Measurements from ENCODE around the gene ALOX5.

The ALOX5 gene

DNA sequence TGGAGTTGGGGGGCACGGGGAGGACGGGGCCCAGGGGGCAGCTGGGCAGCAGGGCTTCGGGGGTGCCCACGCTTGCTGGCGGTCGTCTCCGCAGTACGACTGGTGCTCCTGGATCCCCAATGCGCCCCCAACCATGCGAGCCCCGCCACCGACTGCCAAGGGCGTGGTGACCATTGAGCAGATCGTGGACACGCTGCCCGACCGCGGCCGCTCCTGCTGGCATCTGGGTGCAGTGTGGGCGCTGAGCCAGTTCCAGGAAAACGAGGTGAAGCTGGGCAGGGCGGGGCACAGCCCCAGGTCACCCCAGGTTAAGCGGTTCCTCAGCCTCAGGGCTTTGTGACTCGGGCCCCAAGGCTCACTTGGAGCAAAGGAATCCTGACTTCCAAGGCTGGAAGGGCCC lies 70.0 kb downstream of the ALOX5 start:
- no peak for DNase-seq

DNA sequence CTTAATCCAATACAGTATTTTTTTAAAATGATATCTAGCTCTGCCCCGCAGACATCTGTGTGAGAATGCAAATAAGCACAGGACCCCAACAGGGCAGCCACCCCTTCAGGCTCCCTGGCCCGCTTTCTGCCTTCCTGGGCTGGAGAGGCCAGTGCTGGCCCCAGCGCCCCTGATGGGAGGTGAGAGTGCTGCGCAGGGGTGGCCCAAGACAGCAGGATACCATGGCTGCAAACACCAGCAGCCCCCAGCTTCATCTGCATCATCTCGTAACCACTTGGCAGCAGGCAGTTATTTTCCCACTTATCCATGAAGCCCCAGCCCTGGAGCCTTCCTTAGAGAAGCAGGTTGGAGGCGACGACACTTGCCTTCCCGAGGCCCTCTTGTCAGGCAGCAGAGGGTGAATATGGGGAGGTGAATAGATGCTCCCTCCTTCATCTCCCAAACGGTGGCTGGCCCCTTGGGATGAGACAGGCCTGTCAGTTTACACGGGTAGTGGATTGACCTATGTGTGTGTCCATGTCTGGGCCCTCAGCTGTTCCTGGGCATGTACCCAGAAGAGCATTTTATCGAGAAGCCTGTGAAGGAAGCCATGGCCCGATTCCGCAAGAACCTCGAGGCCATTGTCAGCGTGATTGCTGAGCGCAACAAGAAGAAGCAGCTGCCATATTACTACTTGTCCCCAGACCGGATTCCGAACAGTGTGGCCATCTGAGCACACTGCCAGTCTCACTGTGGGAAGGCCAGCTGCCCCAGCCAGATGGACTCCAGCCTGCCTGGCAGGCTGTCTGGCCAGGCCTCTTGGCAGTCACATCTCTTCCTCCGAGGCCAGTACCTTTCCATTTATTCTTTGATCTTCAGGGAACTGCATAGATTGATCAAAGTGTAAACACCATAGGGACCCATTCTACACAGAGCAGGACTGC lies 71.2 kb downstream of the ALOX5 start:
- no peak for DNase-seq

DNA sequence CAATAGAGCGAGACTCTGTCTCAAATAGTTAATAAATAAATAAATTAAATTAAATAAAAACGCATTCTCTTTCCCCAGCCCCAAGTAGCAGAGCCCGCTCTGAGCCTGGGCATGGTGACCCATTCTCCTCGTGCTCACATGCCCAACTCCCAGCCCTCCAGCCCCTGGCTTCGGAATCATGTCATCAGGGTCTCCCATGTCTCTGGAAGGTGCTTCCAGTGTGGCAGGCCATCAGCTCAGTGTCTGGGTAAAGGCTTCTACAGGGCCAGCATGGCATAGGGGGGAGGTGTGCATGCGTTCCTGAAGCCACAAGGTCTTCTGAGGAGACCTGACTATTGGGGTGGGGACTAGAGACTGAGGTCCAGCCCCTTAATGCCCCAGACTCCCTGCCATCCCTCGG lies 72.8 kb downstream of the ALOX5 start:
- no peak for DNase-seq

DNA sequence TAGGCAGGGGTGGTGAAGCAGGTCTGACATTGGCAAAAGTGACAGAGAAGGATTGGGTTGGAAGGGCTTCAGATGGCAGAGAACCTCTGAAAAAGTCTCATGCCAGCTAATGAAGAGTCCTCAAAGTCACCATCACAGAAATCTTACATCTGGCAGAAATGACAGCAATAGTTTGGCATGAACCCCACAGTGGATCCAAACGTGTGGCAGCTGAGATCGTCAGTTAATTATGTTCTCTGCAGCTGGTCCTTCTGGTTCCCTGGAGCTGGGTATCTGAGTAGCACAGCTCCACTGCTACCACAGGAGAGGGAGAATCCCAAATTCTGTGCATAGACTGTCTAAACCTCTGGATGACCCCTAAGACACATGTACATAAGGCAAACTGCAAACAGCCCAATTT lies 73.4 kb downstream of the ALOX5 start:
- no peak for DNase-seq

GRCh38 chr10:45450866-45451265 lies 76.8 kb downstream of the ALOX5 start:
- no peak for DNase-seq

GRCh38 chr10:45451407-45451806 lies 77.4 kb downstream of the ALOX5 start:
- DNase-seq, result no peak

- DNase-seq, result no peak
These were observed 78.3 kb downstream of the ALOX5 start for GRCh38 chr10:45452268-45452667.

GRCh38 chr10:45452743-45453452 lies 78.9 kb downstream of the ALOX5 start:
- no peak for DNase-seq

GRCh38 chr10:45453639-45454255 lies 79.7 kb downstream of the ALOX5 start:
- DNase-seq, result no peak

- no peak for DNase-seq
These were observed 80.2 kb downstream of the ALOX5 start for GRCh38 chr10:45454262-45454661.

DNA sequence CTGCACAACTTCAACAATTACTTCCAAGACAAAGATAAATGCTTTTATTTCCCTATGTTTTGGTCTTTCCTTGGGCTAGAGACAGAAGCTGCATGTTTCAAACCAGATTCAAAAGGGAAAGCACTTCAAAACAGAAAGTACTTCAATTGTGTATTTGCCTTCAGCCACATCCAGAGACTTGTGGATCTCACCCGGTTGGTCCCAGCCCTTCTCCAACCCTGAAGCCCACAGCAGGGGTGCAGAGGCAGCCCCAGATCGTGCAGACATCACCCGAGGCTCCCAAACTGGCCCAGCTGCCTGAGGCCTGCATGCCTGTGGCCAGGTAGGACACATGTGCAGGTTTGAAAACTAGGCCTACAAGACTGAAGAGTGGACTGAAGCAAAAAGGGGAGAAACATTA lies 80.8 kb downstream of the ALOX5 start:
- no peak for DNase-seq

DNA sequence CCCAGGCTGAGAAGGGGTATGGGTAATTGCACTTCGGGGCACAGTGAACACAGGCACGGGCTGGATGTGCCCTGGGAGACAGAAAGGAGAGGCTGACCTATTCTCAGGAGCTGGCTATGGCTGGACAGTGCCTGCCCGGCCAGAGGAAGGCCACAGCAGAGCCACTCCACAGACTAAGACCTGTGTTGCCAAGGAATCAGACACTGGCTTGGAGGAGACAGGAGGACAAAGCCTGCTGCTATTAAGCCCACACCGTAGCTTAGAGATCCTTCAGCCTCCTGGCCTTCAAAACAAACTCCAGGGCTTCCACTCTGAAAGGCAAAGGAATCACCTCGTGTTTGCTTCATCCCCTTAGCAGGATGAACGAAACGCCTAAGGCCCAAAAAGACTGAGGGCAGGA lies 82.2 kb downstream of the ALOX5 start:
- no peak for DNase-seq

DNA sequence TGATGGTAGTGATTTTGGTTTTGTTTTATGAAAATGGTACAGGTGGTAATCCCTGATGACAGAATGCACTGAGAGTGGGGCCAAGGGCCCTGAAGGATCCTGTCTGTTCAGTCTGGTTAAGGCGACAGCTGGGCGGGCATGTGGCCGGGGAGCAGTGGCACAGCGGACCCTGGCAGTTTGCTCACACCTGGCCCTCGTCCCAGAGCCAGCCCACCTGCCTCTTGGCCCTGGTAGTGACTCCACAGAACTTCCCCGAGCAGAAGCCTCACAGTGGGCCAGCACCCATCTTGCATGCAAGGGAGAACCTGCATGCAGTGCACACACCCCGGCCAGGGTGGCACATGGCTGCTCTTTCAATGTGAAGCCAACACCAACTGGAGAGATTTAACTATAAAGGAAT lies 82.8 kb downstream of the ALOX5 start:
- DNase-seq, result no peak

DNA sequence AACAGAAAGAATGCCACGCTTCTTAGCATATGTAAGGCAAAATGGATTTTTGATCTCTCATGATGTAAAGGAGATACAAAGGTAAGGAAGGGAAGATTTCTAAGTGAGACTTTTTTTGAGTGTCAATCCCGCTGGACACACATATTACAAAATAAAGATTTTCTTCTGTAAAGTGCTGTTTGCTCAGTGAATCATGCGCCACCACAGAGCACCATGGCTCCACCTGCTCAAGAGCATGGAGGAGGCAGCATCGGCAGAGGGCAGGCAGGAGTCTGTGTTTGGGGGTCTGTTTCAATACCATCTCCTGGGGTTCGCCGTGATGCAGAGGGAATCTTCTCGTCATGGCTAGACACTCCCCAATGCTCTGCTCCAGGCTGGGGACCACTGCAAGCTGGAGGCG lies 83.5 kb downstream of the ALOX5 start:
- DNase-seq, result no peak

DNA sequence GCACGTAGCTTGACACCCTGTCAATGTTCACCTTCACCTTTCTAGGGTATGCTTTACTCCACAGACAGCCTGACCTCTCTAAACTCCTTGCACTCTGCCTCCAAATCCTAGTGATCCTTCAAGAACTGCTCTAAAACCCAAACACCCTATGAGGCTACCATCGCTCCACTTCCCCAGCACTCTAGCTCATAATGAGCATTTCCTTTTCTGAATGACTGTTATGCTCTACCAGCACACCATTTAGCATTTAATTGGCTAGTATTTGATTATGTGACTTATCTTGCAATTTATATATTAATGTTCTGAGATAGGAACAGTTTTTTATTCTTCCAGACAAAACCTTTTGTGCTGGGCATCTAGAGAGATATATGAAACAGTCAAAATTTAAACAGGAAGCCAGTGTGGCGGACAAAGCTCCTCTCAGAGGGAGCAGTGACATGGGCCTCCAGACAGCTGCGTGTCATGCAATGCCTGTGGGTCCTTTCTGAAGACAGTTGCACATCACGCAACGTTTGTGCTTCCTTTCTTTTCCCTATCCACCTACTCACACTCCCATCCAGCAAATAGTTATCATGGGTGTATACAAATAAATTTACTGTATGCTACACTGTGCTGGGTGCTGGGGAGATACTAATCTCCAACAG lies 86.3 kb downstream of the ALOX5 start:
- no peak for DNase-seq

- no peak for DNase-seq
These were observed 87.0 kb downstream of the ALOX5 start for GRCh38 chr10:45461034-45461433.

DNA sequence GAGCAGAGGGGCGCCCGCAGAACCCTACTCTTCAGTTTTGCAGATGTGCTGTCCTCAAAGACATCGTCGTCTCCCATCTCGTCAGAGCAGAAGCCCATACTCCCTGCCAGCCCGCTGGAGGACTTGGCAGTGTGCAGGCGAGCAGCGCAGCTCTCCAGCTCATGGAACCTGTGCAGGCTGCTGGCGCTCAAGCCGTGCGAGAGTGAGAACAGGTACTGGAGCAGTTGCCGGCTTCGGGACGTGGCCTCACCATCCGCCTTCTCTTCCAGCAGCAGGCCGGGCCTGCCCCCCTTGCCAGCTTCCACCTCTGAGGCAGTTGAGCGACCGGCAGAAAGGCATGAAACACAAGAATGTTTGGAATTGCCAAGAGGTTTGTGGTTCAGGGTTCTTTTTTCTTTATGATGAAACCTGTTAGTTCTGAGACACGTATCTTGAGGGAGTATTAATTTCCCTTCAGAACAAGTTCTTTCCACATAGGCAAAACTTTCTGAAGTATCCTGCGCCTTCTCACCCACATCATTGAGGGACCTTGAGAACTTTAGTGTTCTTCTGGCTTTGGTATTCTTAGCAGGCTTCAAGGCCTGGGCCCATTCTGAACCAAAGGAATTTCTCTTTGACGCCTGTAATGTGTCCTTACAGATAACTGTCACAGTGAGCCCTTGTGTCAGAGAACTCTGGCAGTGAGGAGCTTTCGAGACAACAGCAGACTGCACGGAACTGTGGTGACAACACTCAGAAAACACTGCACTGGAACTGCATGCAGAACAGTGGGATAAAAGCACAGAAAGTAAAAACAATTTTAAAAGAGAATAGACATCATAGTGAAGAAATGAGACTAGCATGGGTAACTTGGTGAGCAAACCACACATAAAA lies 89.5 kb downstream of the ALOX5 start:
- DNase-seq, result no peak

- DNase-seq, result peak; percentile 67
These were observed 91.0 kb downstream of the ALOX5 start for GRCh38 chr10:45464958-45465567.

DNA sequence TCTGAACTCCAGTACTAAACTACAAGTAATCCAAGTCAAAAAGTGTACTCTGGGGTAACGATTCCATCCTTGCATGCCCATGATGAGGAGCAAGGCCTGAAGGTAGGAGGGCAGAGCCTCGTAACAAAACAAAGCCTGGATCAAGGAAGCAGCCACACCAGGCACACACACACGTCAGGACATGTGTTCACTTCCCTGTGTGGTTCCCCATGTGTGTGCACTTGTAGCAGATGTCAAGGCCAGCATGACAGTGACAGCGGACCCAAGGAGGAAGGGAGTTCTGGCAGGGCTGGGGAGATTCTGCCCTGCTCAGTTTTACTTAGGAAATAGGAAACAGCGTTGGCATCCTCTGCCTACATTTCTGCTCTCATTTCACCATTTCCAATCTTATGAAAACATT lies 92.8 kb downstream of the ALOX5 start:
- no peak for DNase-seq

DNA sequence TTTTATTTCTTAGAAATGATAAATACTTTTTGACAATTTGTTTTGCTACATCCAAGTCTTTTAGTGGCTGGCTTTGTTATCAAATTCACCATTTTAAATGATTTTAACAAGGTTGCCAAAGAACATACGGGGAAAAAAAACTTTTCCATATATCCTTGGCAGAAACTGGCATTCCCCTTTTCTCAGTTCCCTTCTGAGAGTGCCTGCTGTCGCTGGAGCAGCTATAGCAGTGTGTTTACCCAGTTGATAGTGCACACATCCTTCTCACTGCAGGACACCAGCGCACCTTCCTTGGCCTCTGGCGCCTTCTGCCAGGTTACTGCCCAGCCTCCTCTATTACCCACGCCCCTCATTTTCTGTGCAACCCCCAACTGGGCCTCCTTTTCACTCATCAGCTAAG lies 94.1 kb downstream of the ALOX5 start:
- DNase-seq, result no peak

DNA sequence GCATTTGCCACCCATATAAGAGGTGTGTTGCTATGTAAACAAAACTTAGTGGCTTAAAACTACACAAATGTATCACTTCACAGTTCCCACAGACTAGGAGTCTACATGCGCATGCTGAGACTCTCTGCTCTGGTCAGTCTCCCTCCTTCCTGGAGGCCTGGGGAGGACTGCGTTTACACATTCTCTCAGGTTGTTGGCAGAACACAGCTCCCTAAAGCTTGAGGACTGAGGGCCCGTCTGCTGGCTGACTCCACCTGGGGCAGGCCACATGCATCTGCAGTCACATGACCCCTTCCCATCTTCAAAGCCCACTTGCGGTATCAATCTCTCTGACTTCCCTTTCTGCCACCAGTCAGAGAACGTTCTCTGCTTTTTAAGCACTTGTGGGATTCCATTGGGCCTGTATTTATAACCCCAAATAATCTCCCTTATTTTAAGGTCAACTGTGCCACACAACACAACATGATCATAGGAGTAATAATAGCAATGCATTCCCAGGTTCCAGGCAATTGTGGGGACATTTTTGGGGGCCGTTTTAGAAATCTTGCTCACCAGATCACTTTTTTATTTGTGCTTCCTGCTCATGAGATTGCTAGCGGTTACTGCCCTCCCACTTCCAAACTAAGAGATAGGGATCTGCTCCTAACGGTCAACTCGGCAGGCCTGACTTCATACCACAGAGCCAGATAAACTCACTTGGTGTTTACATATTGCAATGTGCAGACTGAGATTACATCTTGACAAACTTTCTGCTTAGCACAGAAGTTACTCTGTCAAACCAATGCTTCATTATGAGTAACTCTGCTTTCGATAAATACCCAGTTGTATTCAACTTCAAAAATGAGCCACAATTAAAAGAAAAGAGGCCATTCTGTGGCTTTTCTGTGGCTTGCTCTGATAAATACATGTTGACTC lies 96.3 kb downstream of the ALOX5 start:
- peak; percentile 36 for DNase-seq

All from CD4-positive, alpha-beta T cell treated with Interleukin-4 for 4 hours (primary cell).